GM12878 (cell line): ENCODE data around the gene EPS8. TPM values are rescaled to one million over a fixed set of nuclear protein-coding genes. Genes with fewer than 3 reads are reported as not detected.

Experiments used
- ATAC-seq: fragments of 200-7000 bp; cut with Tn5 transposase; 3 replicates; pipeline ENCODE4 v1.9.1; 2020; ENCODE audit warnings: mild to moderate bottlenecking, moderate library complexity
- BruUV-seq: library from RNA; stranded (reverse); fragments of 400-500 nt; replicated peaks from 2 replicates; lab custom pipeline; 2021; lab: Mats Ljungman, UMichigan
- CTCF ChIA-PET: fragments of 300-600 bp; sonication (Branson Sonifier 250); formaldehyde crosslinking; extraction: SDS; loops from one replicate; lab custom pipeline; 2021; ENCODE audit warnings: inconsistent platforms; lab: Yijun Ruan, JAX
- POLR2A ChIA-PET: fragments of 350-600 bp; formaldehyde crosslinking; extraction: SDS; loops from one replicate; lab custom pipeline; 2021; ENCODE audit warnings: inconsistent platforms; lab: Charles Lee
- RAD21 ChIA-PET: fragments of 300-600 bp; sonication (Branson Sonifier 250); formaldehyde crosslinking; loops from one replicate; lab custom pipeline; 2023; ENCODE audit warnings: antibody characterized with exemption; ENCODE audit not compliant: unreplicated experiment; lab: Charles Lee
- SMC1A ChIA-PET: fragments of 300-600 bp; sonication (Branson Sonifier 250); formaldehyde crosslinking; loops from one replicate; lab custom pipeline; 2023; ENCODE audit not compliant: unreplicated experiment, uncharacterized antibody; lab: Charles Lee
- DNase-seq: peaks from one replicate; pipeline ENCODE4 v3.0.0-alpha.2; 2011; ENCODE audit warnings: low read depth, low spot score
- FAIRE-seq: peaks from 3 replicates; lab custom pipeline; 2011; peaks lifted over from hg19 to GRCh38; lab: Jason Lieb, UNC
- H2AFZ ChIP-seq: 2 replicates; pipeline ENCODE4 v1.6.0; 2011; ENCODE audit warnings: low read depth, low read length, control low read depth; ENCODE audit not compliant: control insufficient read depth
- H3K27ac ChIP-seq: 2 replicates; pipeline ENCODE4 v1.5.1; 2011; ENCODE audit warnings: control low read depth; ENCODE audit not compliant: control insufficient read depth, insufficient read depth
- H3K27me3 ChIP-seq, 2 experiments: replicated peaks in 1 of 2; 2 replicates each; pipeline versions ENCODE4 v1.6.0 to v1.6.1; 2011; ENCODE audit warnings: low read length in 1 of 2; ENCODE audit not compliant: control insufficient read depth in 2 of 2, insufficient read depth in 2 of 2
- H3K36me3 ChIP-seq, 2 experiments: 2 replicates each; pipeline ENCODE4 v1.5.1; 2011; ENCODE audit warnings: low read length in 1 of 2; ENCODE audit not compliant: control insufficient read depth in 2 of 2, insufficient read depth in 2 of 2
- H3K4me1 ChIP-seq: 2 replicates; pipeline ENCODE4 v1.6.1; 2011; ENCODE audit warnings: mild to moderate bottlenecking, low read length, moderate library complexity, mixed read lengths; ENCODE audit not compliant: control insufficient read depth, insufficient read depth
- H3K4me2 ChIP-seq: 2 replicates; pipeline ENCODE4 v1.6.0; 2011; ENCODE audit warnings: control low read depth; ENCODE audit not compliant: control insufficient read depth, insufficient read depth
- H3K4me3 ChIP-seq: fragments of 200-600 bp; sonication (generic); 2 replicates; pipeline ENCODE4 v1.5.1; 2016
- H3K79me2 ChIP-seq: 2 replicates; pipeline ENCODE4 v1.6.0; 2011; ENCODE audit warnings: low read length; ENCODE audit not compliant: control insufficient read depth, insufficient read depth
- H3K9ac ChIP-seq: 2 replicates; pipeline ENCODE4 v1.8.0; 2011; ENCODE audit warnings: low read length, control low read depth, mixed read lengths; ENCODE audit not compliant: control insufficient read depth, insufficient read depth
- H3K9me3 ChIP-seq: replicated peaks from 3 replicates; pipeline ENCODE4 v1.5.1; 2011; ENCODE audit warnings: mild to moderate bottlenecking, low read length; ENCODE audit not compliant: control insufficient read depth, insufficient read depth
- H4K20me1 ChIP-seq: 2 replicates; pipeline ENCODE4 v1.6.0; 2011; ENCODE audit not compliant: control insufficient read depth, insufficient read depth
- CBX5 ChIP-seq: sonication (generic); IDR thresholded peaks from 2 replicates; pipeline ENCODE4 v1.6.1; 2016; ENCODE audit warnings: low read depth, moderate library complexity, mild to moderate bottlenecking, inconsistent platforms
- HDGF ChIP-seq: fragments of 450-650 bp; IDR thresholded peaks from 2 replicates; pipeline ENCODE4 v1.6.1; 2016; ENCODE audit warnings: antibody characterized with exemption
- LARP7 ChIP-seq: fragments of 450-650 bp; IDR thresholded peaks from 2 replicates; pipeline ENCODE4 v1.6.1; 2017; ENCODE audit warnings: mild to moderate bottlenecking
- MYB ChIP-seq: fragments of 150-350 bp; IDR thresholded peaks from 2 replicates; pipeline ENCODE4 v1.6.1; 2014; ENCODE audit warnings: mild to moderate bottlenecking, low read depth, low read length, borderline replicate concordance
- POLR2A ChIP-seq: IDR thresholded peaks from 2 replicates; pipeline ENCODE4 v1.6.1; 2011; ENCODE audit warnings: low read depth, mild to moderate bottlenecking, low read length
- PRDM15 ChIP-seq: fragments of 450-650 bp; formaldehyde crosslinking; IDR thresholded peaks from 2 replicates; pipeline ENCODE4 v1.4.0; 2020; ENCODE audit warnings: mild to moderate bottlenecking, moderate library complexity
- SKIL ChIP-seq: fragments of 450-650 bp; IDR thresholded peaks from 2 replicates; pipeline ENCODE4 v1.6.1; 2017; ENCODE audit warnings: mild to moderate bottlenecking, low read depth, inconsistent platforms; ENCODE audit not compliant: poor library complexity, severe bottlenecking
- SREBF2 ChIP-seq: IDR thresholded peaks from 2 replicates; pipeline ENCODE4 v1.6.1; 2012; ENCODE audit warnings: mild to moderate bottlenecking, low read length
- TAF1 ChIP-seq: IDR thresholded peaks from 2 replicates; pipeline ENCODE4 v1.6.1; 2011; ENCODE audit warnings: mild to moderate bottlenecking, low read depth, low read length, borderline replicate concordance
- YBX1 ChIP-seq: fragments of 450-650 bp; IDR thresholded peaks from 2 replicates; pipeline ENCODE4 v1.6.1; 2016; ENCODE audit warnings: antibody characterized with exemption
- ZBTB4 ChIP-seq: fragments of 450-650 bp; formaldehyde crosslinking; IDR thresholded peaks from 2 replicates; pipeline ENCODE4 v1.4.0; 2022; ENCODE audit warnings: mild to moderate bottlenecking, moderate library complexity
- ZNF592 ChIP-seq: fragments of 450-650 bp; IDR thresholded peaks from 2 replicates; pipeline ENCODE4 v1.6.1; 2017; ENCODE audit warnings: mild to moderate bottlenecking, moderate library complexity
- ZSCAN29 ChIP-seq: fragments of 450-650 bp; IDR thresholded peaks from 2 replicates; pipeline ENCODE4 v1.6.1; 2017; ENCODE audit warnings: mild to moderate bottlenecking, moderate library complexity
- in situ Hi-C: fragments of 300-500 bp; cut with MboI; formaldehyde crosslinking; loops from 9 replicates; pipeline ENCODE4 v1.14.3; 2018; ENCODE audit warnings: mixed read lengths
- intact Hi-C: fragments of 100-400 bp; cut with micrococcal nuclease; formaldehyde crosslinking; loops from one replicate; pipeline ENCODE4 v1.14.2; 2022; ENCODE audit not compliant: unreplicated experiment
- polyA plus RNA-seq, 11 experiments: library from polyadenylated mRNA; depleted of rRNA in 4 of 11; unstranded in 6 of 11; stranded (reverse) in 5 of 11; fragments of >200 nt; fragmentation: Nextera tagmentation in 4 of 11; fragmentation: Illumina TruSeq in 1 of 11; extraction: Ambion mirVana in 4 of 11; extraction: Trizol in 1 of 11; gene quantifications; 1 replicate in 1 of 11; 2 replicates in 10 of 11; pipeline versions ENCODE4 v1.2.1 to v1.2.3, GENCODE V29; 2011 to 2016; ENCODE audit warnings: inconsistent platforms in 2 of 11, missing spikeins in 2 of 11, low read depth in 1 of 11
- total RNA-seq, 4 experiments: library from RNA; depleted of rRNA in 3 of 4; stranded (reverse); fragments of >200 nt in 3 of 4; fragmentation: Illumina TruSeq in 1 of 4; extraction: Trizol in 1 of 4; gene quantifications; 2 replicates each; pipeline versions ENCODE4 v1.2.1 to v1.2.3, GENCODE V29; 2013 to 2021

Gene EPS8
- total and polyA plus RNA-seq, 10 of the 15 experiments (the other 5 are each of a cell fraction or from before 2014, with no cell fraction given), result 1.3 to 127 (median 3.4) TPM

- no peak overlapping the region for H3K9ac ChIP-seq
- no peaks in the 10 kb centered on the region for H3K4me1 ChIP-seq
- no peaks in the 10 kb centered on the region for H3K27me3 ChIP-seq
- DNase-seq (no peak), ATAC-seq (no peak), FAIRE-seq (no peak)
- no peaks in the 10 kb centered on the region for H3K9me3 ChIP-seq
- BruUV-seq, result no TSS peak
- no peaks in the 10 kb centered on the region for H3K36me3 ChIP-seq
- H3K79me2 ChIP-seq, result no peaks in the 10 kb centered on the region
- no peaks in the 10 kb centered on the region for H4K20me1 ChIP-seq
- no peak overlapping the region for H3K4me3 ChIP-seq
- ChIA-PET POLR2A (no interaction called here), SMC1A (interaction anchor here (2.0 to 2.3 kb wide), 2 partner anchors 10 to 14 kb away, joined by 5 to 7 read pairs; no protein-coding TSS in a partner anchor), RAD21 (no interaction called here), CTCF (interaction anchor here (1.4 kb wide), 2 partner anchors 10 to 60 kb away, joined by 4 to 7 read pairs; no protein-coding TSS in a partner anchor)
- no peak overlapping the region for H3K27ac ChIP-seq
- in situ Hi-C loops, result no loop called here
- no peak overlapping the region for H3K4me2 ChIP-seq
- H2AFZ ChIP-seq, result no peak overlapping the region
- intact Hi-C loops, result no loop called here
- TF ChIP-seq TAF1 (no peak), LARP7 (no peak), SREBF2 (no peak), PRDM15 (CRISPR knock-in tag) (no peak), ZNF592 (no peak), SKIL (no peak), ZBTB4 (no peak), MYB (no peak), POLR2A (no peak), YBX1 (no peak), ZSCAN29 (no peak), CBX5 (no peak), HDGF (no peak)
Measured at GRCh38 chr12:15644700-15645099, 144.5 kb downstream of the EPS8 start.
